ENCODE results near the gene RCAN2.
A peak's percentile ranks its signal among the peaks of the same experiment; 100 is the strongest.

RCAN2 gene

GRCh38 chr6:46215213-46215612, 276.0 kb downstream of the RCAN2 start:
- DNase-seq (ENCODE audit: low spot score) = no peak

DNA sequence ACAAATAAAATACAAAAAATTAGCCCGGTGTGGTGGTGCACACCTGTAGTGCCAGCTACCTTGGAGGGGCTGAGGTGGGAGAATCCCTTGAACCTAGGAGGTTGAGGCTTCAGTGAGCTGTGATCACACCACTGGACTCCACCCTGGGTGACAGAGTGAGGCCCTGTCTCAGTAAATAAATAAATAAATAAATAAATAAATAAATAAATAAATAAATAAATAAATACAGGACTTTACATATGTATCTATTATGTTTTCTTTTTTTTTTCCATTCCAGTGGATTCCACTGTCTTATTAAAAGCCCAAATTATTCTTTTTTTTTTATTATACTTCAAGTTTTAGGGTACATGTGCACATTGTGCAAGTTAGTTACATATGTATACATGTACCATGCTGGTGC, 279.3 kb downstream of the RCAN2 start:
- DNase-seq (ENCODE audit: low spot score) = no peak

DNA sequence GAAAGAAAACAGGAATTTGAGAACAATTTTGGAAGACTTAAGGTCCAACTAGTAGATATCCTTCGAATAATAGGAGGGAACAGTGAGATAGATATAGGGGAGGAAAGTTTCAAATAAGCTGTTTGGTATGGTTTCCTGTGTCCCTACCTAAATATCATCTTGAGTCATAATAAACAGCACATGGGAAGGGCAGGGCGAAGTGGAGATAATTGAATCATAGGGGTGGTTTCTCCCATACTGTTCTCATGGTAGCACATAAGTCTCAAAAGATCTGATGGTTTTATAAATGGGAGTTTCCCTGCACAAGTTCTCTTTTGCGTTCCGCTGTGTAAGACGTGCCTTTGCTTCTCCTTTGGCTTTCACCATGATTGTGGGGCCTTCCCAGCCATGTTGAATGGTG, 281.0 kb downstream of the RCAN2 start:
- DNase-seq (ENCODE audit: low spot score) = no peak

DNA sequence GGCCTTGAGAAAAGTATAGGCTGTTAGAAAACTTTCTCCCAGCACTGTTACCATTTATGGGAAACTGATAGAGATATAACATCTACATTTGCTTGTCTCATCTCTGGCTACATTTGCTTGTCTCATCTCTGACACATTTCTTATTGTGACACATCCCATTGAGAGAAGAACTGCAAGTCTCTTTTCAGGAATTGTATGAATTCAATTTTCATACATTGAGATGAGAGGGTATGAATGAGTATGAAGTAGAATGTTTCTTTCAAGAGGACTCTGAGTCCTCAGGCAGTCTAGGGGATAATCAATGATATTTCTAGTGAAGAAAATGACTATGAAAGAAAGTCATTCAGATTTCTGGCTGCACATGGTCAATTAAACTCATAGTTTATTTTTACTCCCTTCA, 282.9 kb downstream of the RCAN2 start:
- no peak for DNase-seq (ENCODE audit: low spot score)

GRCh38 chr6:46207174-46207573, 284.1 kb downstream of the RCAN2 start:
- DNase-seq (ENCODE audit: low spot score) = no peak

DNA sequence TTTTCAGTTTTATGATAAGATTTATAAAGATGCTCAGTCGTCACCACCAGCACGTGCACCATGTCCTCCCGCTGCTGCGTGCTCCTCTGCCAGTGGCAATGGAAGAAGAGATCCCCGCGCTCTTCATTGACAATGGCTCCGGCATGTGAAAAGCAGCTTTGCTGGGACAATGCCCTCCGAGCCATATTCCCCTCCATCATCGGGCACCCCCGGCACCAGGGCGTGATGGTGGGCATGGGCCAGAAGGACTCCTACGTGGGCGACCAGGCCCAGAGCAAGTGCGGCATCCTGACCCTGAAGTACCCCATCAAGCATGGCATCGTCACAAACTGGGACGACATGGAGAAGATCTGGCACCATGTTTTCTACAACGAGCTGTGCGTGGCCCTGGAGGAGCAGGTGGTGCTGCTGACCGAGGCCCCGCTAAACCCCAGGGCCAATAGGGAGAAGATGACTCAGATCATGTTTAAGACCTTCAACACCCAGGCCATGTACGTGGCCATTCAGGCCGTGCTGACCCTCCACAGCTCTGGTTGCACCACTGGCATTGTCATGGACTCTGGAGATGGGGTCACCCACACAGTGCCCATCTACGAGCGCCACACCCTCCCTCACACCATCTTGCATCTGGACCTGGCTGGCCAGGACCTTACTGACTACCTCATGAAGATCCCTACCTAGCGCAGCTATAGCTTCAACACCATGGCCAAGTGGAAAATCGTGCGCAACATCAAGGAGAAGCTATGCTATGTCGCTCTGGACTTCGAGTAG, 286.2 kb downstream of the RCAN2 start:
- no peak for DNase-seq (ENCODE audit: low spot score)

GRCh38 chr6:46203391-46204177, 287.7 kb downstream of the RCAN2 start:
- DNase-seq (ENCODE audit: low spot score) = no peak

DNA sequence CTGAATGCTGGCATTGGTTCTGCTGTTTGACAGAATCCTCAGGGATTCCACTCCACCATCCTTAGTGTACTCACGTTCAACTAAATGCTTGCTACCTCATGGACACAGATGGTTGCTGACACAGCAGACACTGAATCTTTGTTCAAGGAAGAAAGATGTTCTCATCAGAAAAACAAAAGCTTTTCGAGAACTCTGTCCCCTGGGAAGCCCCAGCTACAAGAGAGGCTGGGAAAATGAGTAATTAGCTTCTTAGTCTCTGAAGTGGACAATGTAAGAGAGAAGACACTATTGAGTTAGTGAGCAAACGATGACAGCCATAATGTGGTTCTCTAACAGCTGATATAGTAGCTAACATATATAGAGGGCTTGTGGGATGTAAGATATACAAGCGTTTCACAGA, 289.5 kb downstream of the RCAN2 start:
- no peak for DNase-seq (ENCODE audit: low spot score)

- no peak for DNase-seq (ENCODE audit: low spot score)
These were observed 291.9 kb downstream of the RCAN2 start for GRCh38 chr6:46199387-46199786.

DNA sequence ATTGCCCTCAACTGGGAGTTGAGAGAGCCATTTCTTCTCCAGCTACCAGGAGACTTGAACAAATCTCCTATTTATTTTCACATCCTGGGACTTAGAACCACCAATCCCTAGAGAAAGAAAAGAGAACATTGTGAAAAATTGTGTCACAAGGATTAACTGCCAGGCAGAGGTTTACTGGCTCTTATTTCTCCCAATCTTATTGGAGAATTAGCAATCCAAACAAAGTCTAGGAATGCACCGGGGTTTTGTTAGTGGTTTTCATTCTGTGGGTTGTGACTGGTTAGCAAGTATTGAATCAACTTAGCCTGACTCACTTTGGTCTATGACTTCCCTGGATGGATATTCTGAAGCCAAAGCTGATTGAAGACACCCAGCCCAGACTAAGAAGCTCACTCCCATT, 299.3 kb downstream of the RCAN2 start:
- peak; percentile 60 for DNase-seq (ENCODE audit: low spot score)

DNA sequence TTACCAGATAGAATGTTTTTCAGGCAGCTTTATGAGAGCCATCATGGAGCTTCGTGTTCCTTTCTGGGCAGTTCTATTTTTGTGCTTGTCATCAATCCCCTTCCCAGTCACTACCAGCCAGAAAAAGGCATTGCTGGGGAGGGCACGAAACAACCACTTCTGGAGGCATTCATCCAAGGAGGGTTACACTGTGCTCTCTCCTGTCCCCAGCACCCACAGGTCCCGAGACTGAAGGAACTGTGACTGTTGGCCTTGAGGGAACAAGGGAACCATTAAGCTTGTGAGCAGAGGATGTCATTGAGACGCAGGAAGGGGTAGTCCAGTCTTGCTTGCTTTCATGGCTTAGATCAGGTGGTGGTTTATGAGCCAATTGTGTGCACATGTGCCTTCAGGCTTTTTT, 300.4 kb downstream of the RCAN2 start:
- DNase-seq (ENCODE audit: low spot score) = no peak

DNA sequence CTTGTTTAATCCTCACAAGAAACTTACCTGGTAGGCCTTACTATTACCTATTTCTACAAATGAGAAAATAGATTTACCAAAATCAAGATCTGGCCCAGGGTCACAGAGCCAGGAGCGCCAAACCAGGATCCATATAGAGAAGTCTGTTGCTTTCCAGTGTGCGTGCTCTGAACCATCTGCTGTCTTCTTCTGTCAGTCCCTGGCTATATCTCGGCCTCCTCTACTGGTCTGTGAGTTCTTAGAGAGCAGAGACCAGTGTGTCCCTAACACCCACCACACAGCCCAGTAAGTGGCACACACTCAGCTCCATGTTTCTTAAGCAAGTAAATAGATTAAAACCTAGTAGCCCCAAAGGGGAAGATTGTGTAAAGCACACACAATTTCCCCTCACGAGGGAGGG, 301.5 kb downstream of the RCAN2 start:
- no peak for DNase-seq (ENCODE audit: low spot score)

DNA sequence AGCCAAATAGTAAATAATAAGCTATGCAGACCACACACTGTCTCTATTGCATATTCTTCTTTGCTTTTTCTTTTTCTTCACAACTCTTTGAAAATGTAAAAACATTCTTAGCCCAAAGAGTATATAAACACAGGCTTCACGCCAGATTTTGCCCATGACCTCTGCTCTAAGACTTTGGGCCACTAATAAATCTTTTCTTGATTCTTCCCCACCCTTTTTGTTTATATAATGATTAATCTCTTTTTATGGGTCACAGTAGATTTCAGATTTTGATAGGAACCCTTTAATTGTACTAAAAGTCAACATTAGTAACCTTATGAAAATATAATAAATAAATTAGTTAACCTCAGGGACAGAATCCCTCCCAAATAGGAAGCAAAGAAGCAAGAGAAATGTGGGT, 304.7 kb downstream of the RCAN2 start:
- DNase-seq (ENCODE audit: low spot score) = no peak

DNA sequence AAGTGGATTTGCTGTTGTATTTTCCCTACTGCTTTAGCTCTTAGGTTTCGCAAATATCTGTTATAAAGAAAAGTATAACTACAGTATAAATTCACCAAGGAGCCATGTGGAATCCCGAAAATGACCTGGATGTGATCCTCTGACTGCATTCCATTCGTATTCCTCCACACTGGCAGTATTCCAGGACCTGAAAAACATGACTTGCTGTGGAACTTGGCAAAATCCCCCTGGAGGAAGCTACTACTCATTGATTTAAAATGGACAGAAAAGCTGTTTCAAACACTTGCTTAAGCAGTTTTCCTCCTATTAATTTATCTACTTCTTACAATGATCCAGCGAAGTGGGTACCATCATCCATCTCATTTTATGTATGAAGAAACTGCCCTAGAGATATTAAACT, 307.1 kb downstream of the RCAN2 start:
- DNase-seq (ENCODE audit: low spot score) = peak; percentile 48

DNA sequence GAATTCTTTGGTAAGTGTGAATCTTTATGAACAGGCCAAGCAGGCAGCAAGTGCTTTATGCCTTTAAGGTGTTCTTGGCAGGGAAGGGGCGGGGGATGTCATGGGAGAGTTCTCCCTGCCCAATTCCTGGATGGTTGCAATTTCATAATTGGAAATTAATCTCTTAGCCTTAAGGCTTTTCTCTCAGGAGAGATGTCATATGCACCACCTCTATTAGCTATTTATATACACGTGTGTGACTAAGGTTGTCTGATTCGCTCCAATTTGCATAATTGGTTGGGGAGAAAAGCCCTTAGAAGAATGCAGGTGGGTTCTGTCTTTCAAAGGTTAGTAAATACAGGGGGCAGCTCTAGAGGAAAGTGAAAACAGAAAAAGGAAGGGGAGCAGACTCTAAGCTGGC, 315.3 kb downstream of the RCAN2 start:
- DNase-seq (ENCODE audit: low spot score) = no peak

DNA sequence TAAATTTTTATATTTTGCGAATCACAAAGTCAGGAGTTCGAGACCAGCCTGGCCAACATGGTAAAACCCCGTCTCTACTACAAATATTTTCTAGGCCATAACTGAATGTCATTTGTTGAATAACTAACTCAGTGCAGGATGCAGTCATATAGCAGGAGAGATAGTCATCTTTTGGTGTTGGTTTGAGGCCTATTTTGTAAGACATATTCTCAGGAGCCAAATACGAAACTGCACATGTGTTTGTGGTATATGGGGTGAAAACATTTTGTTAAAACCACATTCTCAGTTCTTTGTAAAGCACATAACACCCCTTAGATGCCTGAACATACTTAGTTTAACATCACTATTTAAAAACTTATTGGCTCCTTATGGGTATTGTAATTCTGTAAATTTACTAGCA, 315.8 kb downstream of the RCAN2 start:
- DNase-seq (ENCODE audit: low spot score) = no peak

DNA sequence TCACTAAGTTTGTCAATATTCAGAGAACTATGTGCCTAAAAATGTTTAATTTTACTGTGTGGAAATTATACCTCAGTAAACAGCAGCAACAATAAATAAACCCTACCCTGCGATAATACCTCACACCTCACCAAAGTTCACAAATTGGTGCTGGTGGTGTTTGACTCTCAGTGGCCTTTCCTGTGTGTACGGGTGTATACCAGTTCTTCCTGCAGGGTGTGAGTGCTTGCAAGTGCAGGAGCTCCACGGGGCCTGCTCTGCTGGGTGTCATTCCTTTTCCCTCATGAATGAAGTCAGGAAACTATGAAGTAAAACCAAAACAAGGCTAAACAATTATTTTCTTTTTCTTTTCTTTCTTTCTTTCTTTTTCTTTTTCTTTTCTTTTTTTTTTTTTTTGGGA, 316.3 kb downstream of the RCAN2 start:
- DNase-seq (ENCODE audit: low spot score) = no peak

GRCh38 chr6:46172176-46172575, 319.1 kb downstream of the RCAN2 start:
- no peak for DNase-seq (ENCODE audit: low spot score)
